Middle frontal gyrus (tissue), 1 donor: ENCODE data around the gene CBX5.
"Not testable (repeated sequence)": the region's sequence is repeated elsewhere in the genome, so short reads cannot be mapped to it uniquely, and the experiment has no call there.

Experiments
- DNase-seq: peaks from one replicate; pipeline ENCODE4 v3.0.0-alpha.2; 2015; ENCODE audit warnings: low spot score; ENCODE audit errors: extremely low spot score

Gene CBX5

DNA sequence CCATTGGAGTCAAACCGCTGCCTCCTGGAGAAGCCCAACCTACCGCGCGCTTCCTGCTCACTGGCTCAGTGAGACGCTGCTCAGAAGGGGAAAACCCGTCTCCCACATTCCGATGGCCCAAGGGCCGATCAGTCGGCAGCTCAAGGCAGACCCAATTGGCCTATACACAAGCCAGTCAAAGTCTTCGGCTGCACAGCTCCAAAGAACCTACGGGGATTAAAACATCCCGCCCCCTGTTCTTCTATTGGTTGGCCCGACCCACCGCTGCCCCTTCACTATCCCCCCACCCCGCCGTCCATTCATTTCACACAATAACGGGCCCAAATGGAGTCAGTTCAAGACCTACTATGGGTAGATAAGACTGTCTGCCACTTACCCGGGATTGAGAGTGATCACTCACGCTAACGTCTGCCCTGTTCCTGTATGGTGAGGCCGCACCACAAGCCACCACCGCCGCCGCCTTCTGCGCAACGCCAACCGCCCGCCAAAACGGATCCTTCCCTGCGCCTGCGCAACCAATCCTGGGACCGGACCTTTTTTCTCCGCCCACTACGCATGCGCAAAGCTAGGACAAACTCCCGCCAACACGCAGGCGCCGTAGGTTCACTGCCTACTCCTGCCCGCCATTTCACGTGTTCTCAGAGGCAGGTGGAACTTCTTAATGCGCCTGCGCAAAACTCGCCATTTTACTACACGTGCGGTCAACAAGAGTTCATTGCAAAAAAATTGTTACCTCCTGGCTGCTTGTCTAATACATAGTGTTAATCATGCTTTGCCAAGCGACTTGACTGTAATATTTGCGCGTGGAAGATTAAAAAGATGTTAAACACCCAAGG lies at the start of gene CBX5:
Gene CBX5, minus strand, starts transcription at position 491 of the 836 bp plus-strand sequence. CDS start 22,472 bp downstream, outside the sequence.
- DNase-seq = peak; percentile 99

DNA sequence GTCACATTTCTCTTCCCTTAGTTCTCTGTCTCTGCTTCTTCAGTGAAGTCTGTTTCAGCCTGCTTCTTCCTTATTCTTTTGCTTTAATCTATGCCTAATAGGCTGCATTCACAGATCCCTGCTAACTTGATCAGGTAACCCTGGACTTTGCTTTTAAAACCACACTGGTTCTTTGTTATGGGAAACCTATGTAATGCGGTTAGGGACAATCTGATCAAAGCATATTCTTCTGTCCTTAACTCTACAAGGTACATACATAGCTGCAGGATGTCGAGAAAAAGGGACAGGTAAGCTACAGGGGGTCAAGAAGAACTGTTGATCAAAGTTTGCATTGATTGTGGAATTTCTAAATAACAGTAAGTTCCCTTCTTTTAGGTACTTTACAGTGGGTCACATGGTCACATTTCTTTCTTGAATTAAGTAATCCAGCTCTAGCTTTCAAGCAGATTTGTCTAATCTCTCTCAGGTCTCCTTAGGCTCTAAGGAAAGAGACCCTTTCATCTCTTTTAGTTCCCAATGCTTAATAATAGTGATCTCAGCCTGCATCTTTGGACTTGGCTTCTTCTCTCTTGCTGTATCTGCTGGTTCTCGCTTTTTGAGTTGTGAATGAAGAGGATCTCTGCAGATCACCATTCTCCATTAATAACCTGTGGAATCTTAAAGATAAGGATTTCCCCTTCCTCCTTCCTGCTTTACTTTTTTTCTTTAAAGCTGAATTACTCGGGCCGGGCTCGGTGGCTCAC lies 48.8 kb upstream of the CBX5 start:
- DNase-seq = no peak

DNA sequence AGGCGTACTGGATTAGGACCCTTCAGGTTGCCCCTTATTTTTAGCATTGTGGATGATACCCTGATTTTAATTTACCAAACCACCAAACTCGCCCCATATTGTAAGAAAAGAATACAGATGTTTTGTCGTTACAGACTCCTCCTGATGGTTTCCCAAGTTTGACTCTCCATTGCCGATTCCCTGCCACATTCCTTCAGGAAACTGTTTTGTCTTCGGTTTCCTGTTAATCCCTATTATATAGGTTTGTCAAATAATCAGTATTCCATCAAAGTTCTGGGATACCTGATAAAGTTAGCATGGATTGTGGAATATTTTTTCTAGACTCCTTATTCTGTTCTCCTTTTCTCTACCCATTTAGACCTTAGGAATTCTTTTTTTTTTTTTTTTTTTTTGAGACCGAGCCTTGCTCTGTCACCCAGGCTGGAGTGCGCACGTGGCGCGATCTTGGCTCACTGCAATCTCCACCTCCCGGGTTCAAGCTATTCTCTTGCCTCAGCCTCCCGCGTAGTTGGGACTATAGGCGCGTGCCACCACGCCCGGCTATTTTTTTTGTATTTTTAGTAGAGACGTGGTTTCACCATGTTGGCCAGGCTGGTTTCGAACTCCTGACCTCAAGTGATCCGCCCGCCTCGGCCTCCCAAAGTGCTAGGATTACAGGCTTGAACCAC lies 45.7 kb upstream of the CBX5 start:
- not testable (repeated sequence) for DNase-seq

DNA sequence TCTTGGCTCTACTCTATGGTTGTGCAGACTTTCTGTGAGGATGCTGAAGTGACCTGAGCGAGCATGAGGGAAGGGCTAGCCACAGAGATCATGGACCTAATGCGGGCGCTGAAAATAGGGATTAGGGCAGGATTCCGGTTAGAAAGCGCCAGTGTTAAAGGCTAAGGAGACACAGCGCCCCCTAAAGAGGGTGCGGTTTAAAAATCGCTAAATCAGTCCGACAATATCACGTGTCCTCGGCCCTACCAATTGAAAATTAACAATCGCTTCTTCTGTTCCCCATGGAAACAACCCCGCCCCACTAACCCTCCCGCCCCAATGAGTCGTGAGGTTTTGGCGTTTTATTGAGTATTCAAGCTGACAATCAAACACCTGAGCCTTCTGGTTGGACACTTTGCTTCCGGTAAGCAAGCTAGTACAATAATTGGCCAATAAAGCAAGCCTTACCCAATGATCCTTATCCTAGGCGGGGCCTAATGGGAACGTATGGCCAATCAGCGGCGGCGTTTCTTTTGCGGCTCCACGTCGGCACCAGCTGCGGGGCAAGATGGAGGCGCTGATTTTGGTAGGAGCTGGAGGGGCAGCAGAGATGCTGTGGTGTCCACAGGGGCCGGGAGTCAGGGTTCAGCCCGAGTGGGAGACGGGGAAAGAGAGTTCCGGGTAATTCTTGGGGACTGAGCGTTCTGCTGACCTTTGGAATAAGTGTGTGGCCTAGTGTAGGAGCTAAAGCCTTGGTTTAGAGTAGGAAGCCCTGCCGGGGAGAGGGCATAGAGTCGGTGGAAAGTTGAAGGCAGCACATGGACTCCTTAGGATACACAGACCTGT lies 44.9 kb upstream of the CBX5 start, which contains the start of gene COPZ1:
Gene COPZ1, plus strand, starts transcription at position 515 of the 825 bp plus-strand sequence. Its CDS starts 33 bp downstream, at position 548.
- peak; percentile 97 for DNase-seq

DNA sequence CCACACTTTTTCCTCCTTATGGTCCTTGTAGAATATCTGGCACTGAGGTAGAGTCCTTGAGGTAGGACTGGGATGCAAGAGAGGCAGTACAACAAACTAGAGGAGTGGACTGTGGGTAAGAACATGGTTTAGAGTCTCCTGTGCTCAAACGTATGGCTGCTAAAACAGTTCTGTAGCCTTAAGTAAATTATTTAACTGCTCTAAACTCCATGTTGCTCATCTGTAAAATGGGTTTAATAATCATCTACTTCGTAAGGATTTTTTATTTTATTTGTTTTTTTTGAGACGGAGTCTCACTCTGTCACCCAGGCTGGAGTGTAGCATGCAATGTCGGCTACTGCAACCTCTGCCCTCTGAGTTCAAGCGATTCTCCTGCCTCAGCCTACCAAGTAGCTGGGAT lies 41.4 kb upstream of the CBX5 start:
- DNase-seq = no peak

DNA sequence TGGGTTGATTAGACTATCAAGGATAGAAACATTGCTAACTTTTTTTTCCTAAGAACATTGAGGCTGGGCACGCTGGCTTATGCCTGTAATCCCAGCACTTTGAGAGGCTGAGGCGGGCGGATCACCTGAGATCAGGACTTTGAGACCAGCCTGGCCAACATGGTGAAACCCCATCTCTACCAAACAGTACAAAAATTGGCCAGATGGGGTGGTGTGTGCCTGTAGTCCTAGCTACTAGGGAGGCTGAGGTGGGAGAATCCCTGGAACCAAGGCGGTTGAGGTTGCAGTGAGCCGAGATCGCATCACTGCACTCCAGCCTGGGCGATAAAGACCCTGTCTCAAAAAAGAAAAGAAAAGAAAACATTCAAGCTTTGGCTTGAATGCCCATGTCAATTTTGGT lies 32.4 kb upstream of the CBX5 start:
- not testable (repeated sequence) for DNase-seq

DNA sequence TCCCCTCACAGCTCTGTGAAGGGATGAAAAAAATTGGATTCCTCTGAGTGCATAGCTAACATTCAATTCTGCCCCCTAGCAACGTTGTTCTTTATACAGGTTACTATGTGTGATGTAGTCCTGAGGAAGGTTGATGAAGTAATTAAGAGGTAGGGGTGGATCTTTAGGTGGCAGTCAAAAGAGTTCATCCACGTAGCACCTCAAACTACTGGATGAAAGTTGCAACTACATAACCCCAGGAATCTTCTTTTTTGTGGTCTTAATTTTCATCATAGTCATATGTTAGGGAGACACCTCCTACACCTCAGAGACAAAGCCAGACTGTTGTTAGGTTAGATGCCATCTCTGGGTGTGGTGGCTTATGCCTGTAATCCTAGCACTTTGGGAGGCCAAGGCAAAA lies 31.1 kb upstream of the CBX5 start:
- DNase-seq = no peak

DNA sequence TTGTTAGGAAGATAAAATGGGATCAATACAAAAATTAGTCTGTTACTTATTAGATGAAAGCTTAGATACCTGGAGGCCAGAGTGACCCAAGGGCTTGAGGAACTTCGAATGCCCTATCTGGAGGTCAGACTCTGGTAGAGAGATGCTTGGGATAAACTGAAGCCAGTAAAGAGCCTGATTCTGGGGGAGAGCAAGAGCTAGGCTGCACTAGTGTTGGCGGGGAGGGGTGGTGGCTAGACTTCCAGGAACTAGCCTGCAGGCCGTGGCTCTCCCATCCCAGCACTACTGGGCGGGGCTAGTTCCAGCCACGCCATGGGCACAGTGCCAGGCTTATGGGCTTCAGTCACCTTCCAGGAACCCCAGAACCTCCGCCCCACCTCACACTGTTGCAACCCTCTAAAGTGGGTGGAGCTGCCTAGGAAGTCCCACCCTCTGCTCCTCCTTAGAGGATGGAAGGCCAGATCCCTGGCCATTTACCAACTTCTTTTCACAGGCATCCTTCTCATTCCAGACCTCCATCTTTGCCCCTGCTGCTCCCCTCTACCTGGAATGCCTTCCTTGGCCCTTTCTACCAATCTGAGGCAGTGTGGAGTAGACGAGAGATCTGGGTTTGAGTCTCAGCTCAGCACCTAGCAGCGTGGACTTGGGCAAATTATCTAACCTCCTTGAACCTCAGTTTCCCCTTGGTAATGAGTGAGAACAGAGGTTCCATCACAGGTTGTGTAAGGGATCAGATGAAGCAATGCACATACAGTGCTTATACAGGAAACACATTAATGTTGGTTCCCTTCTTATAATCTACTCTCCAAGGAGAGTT lies 27.2 kb upstream of the CBX5 start:
- DNase-seq = no peak

DNA sequence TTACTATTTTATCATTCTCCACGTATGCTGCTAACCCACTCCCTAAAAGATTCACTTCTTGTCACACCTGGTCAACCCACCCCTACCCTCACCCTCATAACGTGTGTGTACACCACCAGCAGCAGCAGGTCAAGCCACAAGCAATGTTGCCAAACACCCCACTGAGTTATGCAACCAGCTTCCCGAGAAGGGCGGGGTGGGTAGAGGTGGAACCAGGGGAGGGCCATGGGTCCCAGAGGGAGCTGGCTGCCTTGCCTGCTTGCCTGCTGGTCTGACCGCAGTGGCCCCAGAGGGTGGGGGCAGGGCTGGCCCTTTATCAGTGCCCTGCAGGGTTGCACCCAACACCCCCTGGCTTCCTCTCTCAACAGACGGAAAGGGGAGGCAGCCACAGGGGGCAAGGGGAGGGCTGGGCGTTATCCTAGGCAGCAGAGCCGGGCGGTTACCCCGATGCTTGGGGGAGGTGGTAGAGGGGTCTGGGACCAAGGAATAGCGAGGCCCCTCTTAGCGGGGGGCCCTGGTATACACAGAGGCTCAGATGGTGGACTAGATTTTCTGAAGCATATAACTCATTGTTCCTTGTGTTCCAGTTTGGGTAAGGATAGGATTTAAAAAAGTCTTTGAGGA lies 24.4 kb upstream of the CBX5 start:
- no peak for DNase-seq

DNA sequence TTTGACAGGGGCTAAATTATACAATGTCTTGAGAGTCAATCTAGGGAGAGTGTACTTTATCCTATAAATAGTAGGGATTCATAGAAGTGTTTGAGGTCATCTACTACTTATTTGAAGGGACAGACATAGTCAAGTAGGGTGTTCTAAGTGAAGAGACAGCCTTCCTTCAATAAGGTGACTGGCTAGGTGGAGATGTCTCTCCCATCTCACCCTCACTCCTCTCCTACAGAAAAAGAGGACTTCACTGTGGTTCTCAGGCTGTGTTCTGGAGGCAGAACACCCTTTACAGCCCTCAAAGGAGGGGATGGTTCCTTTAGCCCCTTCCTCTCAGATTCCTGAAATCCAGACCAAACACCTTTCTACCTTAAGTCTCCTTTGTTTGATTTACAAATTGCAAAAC lies 23.7 kb upstream of the CBX5 start:
- DNase-seq = no peak

DNA sequence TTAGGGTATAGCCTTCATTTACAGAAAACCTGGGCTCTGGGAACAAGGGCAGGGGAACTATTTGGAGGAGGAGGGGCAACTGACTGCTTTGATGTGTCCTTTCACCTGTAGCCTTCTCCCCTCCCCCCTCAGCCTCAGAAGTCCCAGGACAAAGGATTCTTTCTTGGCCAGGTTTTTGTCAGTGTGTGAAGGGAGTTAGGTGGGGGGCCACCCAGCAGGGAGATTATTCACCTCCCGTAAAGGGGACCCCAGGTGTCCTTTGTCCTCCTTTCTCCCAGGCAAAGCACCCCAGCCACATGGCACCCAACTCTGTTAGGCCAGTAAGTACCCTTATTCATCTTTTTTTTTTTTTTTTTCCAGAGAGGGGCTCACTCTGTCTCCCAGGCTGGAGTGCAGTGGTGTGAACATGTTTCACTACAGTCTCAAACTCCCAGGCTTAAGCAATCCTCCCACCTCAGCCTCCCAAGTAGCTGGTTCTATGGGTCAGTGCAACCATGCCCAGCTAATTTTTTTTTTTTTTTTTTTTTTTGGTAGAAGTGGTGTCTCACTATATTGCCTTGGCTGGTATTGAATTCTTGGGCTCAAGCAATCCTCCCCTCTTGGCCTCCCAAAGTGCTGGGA lies 21.6 kb upstream of the CBX5 start:
- no peak for DNase-seq

DNA sequence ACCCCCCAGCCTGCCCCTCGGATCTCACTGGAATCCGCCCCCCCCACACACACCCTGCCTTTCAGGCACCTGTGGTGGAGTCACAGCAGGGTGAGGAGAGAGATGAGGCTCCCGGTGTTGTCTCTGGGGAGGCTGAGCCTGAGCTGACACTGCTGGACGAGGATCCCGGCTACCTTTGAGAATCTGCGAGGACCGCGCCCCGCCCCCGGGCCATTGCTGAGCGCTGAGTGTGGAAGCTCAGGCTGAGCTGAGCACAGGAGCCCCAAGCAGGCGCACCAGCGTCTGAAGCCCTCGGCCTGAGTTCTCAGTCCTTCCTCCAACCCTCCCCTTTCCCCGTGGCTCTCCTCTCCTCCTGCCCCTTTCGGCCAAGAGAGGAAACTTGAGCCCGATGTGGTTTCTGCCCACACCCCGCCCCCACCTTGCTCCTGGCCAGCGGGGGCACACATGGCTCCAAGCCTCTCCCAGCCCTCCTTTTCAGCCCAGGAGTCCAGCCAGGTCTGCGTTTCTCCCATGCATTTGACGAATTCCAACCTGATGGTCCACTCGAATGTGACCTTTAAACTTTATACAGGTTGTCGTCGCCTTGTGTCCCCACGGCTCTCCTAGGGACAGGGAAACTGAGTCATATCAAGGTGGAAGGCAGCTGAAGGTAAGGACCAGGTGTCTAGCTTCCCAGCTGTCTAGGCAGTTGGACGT lies 21.0 kb upstream of the CBX5 start, which contains the start of gene NFE2:
Gene NFE2, minus strand, starts transcription at position 284 of the 696 bp plus-strand sequence. CDS start 5,767 bp downstream, outside the sequence.
- DNase-seq = no peak

DNA sequence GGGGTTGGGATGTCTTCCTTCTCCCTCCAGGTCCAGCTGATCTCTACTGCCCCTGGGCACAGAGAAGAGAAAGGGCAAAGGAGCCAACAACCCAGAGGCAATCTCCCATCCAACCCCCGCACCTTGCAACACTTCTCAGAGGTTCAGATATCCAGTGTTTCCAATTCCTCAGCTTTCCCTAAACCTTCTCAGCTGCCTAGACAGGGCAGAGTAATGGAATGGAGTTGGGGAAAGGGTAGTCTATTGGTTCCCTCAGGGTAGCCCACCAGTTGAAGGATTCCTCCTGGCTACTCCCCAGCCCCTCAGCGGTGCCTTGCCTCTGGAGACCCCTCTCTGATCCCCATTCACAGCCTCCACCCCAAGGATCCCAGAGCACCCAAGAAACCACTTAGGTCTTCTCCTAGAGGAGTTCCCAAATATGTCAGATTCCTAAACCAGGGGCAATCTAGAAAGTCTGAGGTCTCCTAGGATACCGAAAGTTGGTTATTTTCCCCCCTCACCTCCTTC lies 20.4 kb upstream of the CBX5 start:
- no peak for DNase-seq

DNA sequence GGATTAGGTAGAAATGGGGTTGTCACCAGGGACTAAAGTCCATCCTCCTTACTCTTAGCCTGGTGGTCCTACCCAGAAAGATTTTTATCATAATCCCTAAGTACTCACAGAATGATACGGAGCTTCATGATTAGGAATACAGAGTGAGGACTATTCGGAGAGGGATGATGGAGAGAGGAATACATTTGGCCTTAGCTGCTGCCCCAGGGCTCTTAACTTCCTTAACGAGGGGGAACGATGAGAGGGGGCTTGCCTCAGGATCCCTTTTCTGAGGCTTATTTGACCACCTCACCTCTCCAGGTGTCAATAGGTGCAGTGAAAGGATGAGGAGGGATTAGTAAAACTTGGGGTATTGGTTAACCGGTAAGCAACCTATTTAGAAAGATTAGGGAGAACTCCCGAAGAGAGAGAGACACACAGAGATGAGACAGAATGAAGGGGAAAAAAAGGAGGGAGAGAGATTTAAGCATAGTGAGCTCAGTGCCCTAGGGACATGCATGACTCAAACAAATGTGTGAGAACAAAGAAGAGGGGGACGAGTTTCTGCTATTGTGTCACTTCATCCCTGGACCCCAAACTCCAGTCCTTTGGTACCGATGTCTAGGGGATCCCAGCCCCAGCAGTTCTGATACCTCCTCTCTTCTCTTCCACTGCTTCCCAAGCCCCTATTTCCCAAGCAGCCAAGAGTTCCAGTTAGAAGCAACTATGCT lies 19.7 kb upstream of the CBX5 start:
- no peak for DNase-seq

DNA sequence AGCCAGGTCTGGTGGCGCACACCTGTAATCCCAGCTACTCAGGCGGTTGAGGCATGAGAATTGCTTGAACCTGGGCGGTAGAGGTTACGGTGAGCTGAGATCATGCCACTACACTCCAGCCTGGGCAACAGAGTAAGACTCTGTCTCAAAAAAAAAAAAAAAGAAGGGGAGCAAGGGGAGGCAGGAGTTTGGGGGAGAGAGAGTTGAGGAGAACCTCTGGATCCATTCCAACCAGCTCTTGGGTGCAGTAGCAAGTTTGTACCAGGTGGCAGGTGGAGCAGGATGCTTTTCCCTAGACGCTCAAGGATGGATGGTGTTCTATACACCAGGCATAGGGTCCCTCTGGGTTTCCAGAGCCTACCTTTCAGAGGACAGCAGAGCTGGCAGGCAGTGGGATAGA lies 19.0 kb upstream of the CBX5 start:
- DNase-seq = no peak

DNA sequence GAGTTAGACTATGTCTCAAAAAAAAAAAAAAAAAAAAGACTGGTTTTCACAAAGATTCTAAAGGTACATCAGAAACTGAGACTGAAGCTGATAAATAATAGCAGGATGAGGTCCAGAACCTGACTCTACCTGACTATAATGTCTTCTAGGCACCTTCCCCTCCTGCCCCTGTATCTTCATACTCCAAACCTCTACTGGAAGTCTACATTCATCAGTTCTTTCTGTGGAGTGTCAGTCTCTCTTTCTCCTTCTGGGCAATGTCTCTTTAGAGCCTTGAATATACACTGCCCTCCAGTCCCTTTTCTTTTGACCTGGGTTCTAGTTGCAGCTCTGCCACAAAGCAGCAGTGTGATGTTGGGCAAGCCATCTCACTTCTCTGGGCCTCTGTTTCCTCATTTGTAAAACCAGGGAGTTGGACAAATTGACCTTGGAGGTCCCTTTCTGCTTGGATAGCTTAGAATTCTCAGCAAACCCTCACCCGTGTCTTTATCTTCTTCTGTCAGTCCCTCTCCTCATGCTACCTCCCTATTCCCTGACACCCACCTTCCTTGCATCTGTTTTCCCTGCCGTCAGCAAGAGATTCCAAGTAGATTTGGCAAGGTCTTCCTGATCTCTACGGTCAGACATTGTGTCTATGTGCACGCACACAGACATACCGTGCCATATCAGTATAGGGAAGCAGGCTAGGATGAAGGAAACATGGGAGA lies 16.6 kb upstream of the CBX5 start:
- DNase-seq = no peak

DNA sequence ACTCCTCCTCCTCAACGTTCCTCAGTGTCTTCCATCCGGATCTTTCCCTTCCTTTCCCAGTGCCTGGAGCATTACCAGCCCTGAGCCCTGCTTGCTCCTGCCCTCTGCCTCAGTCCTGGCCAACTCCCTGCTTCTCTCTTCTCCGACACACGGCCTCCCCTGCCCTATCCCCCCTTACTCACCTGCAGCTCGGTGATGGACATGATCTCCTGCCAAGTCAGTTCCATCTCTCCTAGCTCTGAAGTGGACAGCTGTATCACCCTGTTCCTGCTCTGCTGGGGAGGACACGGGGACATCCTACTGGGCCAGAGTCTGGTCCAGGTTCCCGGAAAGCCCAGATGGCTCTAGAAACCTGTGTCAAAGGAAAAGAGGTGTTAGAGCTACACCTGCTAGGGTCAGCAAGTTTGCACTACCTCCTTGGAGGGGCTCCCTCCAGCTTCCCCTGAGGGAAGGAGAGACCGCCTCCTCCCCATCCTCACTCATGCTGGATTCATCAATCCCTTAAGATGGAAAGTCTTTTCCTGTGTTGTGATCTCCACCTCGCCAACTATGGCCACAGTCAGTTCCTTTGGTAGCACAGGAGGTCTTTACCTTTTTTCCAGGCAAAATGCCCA lies 15.1 kb upstream of the CBX5 start:
- DNase-seq = no peak
